ENCODE results near the gene RAB8B.

DNA sequence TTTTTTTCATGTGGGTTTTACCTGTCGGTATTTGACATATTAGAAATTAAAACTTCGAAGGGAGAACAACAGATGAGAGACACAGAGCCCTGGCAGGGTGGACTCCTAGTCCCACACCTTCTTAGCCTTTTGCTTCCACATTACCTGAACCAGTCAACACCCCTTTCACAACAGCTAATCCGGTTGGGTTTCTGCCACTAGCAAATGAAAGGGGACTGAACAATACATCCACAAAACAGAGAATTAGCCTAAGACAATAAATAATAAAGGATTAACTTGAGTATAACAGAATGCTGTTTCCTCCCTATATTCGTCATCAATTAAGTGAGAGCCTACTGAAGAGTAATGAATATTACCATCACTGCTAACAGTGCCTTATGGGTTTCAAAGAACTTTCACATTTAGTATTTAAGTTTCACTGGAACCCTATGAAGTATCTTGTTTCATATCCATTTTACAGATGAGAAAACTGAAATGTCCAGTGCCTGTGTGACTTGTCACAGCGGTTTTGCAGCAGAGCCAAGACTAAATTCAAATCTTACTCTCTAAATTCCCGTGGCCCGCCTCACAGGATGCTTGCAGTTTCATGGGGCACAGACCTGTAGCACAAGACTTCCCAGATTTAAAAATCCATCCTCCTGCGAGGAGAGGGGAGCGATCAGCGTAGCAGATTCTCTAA, 1.0 kb upstream of the RAB8B start:
- TF ChIP-seq, protein P1, sequence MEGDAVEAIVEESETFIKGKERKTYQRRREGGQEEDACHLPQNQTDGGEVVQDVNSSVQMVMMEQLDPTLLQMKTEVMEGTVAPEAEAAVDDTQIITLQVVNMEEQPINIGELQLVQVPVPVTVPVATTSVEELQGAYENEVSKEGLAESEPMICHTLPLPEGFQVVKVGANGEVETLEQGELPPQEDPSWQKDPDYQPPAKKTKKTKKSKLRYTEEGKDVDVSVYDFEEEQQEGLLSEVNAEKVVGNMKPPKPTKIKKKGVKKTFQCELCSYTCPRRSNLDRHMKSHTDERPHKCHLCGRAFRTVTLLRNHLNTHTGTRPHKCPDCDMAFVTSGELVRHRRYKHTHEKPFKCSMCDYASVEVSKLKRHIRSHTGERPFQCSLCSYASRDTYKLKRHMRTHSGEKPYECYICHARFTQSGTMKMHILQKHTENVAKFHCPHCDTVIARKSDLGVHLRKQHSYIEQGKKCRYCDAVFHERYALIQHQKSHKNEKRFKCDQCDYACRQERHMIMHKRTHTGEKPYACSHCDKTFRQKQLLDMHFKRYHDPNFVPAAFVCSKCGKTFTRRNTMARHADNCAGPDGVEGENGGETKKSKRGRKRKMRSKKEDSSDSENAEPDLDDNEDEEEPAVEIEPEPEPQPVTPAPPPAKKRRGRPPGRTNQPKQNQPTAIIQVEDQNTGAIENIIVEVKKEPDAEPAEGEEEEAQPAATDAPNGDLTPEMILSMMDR (IDR thresholded peaks at IDR 0.05), result no peak
- TF ChIP-seq POLR2A (IDR thresholded peaks at IDR 0.05), result no peak

Measured in heart left ventricle (tissue), 13 donors.